ENCODE data around the gene SCNM1. TPM values are rescaled to one million over a fixed set of nuclear protein-coding genes. Genes with fewer than 3 reads are reported as not detected.

Gene SCNM1
- total RNA-seq, 4 donors from 2014 or later = 11.2 to 39.3 (median 21.4) TPM

DNA sequence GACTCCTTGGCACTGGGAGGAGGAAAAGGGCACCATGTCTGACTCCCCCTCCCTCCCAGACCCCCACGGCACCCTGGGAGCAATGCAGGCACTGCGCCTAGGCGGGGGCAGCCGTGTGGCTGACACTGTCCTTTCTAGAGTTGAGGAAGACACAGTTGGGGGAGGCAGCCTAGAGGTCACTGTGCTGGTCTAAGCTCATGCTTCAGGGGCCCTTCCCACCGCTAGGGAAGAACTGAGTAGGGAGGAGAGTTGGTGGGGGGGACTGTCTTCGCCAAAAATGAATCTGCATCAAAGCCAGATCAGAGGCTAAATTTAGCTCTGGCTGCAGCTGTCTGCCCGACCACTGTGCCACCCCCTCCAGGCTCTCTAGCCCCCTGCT, 22.9 kb upstream of the SCNM1 start:
- intact Hi-C loops (cut with DNase I) = no loop called here
- H3K4me1 ChIP-seq = peaks cover 41 to 54% (median 49%) of the 10 kb centered on the region in 4 donors
- H3K4me3 ChIP-seq = no peak overlapping the region
- H3K27ac ChIP-seq (replicated peaks in 1 of 4) = peak overlapping the region in 3 of 4 donors; percentile 13 to 89 (median 87)
- H3K9me3 ChIP-seq = no peaks in the 10 kb centered on the region
- no peaks in the 10 kb centered on the region for H3K27me3 ChIP-seq
- TF ChIP-seq EP300 (IDR thresholded peaks at IDR 0.05) (no peak), POLR2AphosphoS5 (IDR thresholded peaks at IDR 0.05) (no peak), POLR2A (IDR thresholded peaks at IDR 0.05; ENCODE audit: low read depth) (no peak)
- TF ChIP-seq, protein P1, sequence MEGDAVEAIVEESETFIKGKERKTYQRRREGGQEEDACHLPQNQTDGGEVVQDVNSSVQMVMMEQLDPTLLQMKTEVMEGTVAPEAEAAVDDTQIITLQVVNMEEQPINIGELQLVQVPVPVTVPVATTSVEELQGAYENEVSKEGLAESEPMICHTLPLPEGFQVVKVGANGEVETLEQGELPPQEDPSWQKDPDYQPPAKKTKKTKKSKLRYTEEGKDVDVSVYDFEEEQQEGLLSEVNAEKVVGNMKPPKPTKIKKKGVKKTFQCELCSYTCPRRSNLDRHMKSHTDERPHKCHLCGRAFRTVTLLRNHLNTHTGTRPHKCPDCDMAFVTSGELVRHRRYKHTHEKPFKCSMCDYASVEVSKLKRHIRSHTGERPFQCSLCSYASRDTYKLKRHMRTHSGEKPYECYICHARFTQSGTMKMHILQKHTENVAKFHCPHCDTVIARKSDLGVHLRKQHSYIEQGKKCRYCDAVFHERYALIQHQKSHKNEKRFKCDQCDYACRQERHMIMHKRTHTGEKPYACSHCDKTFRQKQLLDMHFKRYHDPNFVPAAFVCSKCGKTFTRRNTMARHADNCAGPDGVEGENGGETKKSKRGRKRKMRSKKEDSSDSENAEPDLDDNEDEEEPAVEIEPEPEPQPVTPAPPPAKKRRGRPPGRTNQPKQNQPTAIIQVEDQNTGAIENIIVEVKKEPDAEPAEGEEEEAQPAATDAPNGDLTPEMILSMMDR (IDR thresholded peaks at IDR 0.05) = no peak
- no peak for DNase-seq (ENCODE audit: extremely low spot score)
- H3K36me3 ChIP-seq = peaks cover 3 to 27% (median 18%) of the 10 kb centered on the region in 4 donors
- WGBS = 58% methylated on average over 7 of the region's 7 CpGs

DNA sequence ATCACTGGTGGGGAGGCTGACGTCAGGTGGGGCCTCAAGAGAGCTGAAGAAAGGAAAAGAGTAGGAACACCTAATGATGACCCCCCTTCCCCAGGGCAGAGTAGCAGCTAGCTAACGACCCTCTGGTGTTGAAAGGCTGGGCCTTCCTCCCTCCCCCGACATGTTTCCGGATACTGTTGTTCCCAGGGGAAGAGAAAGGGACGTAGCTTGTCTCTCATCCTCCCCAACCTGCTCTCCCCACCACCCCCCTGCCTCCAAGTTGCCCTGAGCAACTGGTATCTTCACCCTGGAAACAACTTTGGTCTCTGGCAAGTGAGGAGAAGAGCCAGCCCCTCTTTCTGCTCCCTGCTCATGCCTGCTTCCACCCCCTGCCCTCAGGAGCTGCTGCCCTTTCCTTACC, 22.0 kb upstream of the SCNM1 start:
- Histone ChIP-seq H3K4me3 (no peak overlapping the region), H3K27me3 (no peaks in the 10 kb centered on the region), H3K36me3 (peaks cover 3 to 19% (median 11%) of the 10 kb centered on the region in 4 donors), H3K27ac (replicated peaks in 1 of 4) (peak overlapping the region; percentile 15 to 89 (median 60)), H3K4me1 (peaks cover 41 to 54% (median 49%) of the 10 kb centered on the region in 4 donors), H3K9me3 (no peaks in the 10 kb centered on the region)
- no peak for TF ChIP-seq POLR2A (IDR thresholded peaks at IDR 0.05; ENCODE audit: low read depth)
- no peak for TF ChIP-seq EP300 (IDR thresholded peaks at IDR 0.05)
- TF ChIP-seq, protein P1 (IDR thresholded peaks at IDR 0.05) = no peak
- no peak for TF ChIP-seq POLR2AphosphoS5 (IDR thresholded peaks at IDR 0.05)
- WGBS = 51% methylated on average over 5 of the region's 5 CpGs
- no peak for DNase-seq (ENCODE audit: extremely low spot score)
- intact Hi-C loops (cut with DNase I) = no loop called here

DNA sequence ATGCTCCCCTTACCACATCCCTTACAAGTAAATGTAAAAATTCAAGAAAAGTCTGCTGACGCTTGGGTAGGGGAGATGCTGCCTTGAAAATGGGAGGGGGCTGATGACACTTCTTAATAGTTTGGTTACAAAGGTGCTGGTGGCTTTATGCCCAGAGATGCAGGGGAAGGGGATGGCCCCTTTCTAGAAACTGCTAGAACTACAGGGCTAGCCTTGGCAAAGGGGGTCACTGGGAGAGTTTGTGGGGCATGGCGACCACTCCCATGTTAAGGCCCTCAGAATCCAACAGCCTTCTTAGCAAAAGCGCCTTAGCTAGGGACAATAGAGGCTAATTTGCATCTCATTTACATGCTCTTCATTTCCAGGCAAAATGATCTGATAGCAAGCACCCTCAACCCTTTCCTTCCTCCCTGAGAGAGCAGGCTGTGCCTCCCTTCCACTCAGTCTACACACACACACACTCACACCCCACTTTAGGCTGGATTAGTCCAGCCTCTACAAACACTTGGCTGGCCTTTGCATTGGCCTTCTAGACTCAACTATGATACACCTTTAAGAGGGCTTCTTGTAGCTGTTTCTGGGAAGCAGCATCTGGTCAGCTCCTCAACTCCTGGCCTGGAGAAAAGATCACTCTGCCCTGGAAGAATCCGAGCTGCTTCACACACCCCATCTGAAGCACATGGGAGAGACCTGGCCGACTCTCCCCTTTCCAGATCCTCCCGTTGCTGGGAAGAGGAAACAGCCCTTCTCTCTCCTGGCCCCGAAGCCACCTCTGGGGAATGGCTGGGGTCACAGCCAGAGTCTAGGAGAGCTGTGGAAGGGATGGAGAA, 21.3 kb upstream of the SCNM1 start:
- Histone ChIP-seq H3K9me3 (no peaks in the 10 kb centered on the region), H3K4me3 (peak overlapping the region; percentile 67 to 88 (median 72)), H3K27me3 (no peaks in the 10 kb centered on the region), H3K4me1 (peaks cover 41 to 54% (median 49%) of the 10 kb centered on the region in 4 donors), H3K36me3 (peaks cover 3 to 13% (median 4%) of the 10 kb centered on the region in 4 donors), H3K27ac (replicated peaks in 1 of 4) (peak overlapping the region; percentile 84 to 89 (median 87))
- intact Hi-C loops (cut with DNase I) = no loop called here
- TF ChIP-seq POLR2A (IDR thresholded peaks at IDR 0.05; ENCODE audit: low read depth) (no peak), EP300 (IDR thresholded peaks at IDR 0.05) (no peak), POLR2AphosphoS5 (IDR thresholded peaks at IDR 0.05) (no peak)
- TF ChIP-seq, protein P1 (IDR thresholded peaks at IDR 0.05) = no peak
- 72% methylated on average over 4 of the region's 7 CpGs for WGBS
- no peak for DNase-seq (ENCODE audit: extremely low spot score)

DNA sequence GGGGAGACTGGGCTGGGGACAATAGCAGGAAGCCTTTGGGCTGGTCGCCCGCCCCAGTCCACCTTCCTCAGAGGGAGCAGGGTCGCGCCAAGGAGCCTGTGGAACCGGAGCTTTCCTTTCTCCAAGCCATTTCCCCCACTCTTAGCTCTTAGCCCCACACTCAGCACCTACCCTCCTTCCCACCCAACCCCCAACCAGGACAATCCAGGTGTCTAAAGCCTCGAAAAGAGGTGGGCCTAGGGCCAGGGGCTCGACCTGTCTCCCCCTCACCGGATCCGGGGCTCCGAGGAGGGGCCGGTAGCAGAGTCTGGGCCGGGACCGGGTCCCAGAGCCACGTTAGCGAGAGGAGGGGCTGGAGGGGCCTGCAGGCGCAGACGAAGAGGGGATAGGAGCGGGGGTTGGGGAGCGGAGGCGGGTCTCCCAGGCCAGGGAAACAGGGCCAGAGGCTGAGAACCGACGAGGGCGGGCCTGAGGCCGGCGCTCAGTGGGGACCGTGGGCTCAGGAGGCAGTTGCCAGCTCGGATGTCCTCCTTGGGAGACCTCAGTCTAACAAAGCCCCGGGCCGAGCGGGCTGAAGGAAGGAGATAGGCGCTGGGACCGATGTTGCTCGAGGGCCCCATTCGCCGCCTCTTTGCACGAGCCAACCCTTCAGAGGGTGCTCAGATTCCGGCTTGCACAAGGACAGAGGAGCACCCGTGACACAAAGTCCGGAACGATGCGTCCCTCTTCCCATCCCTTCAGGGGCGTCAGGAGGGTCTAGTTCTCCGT, 20.5 kb upstream of the SCNM1 start:
- DNase-seq (ENCODE audit: extremely low spot score) = no peak
- Histone ChIP-seq H3K27ac (replicated peaks in 1 of 4) (peak overlapping the region; percentile 84 to 89 (median 87)), H3K27me3 (no peaks in the 10 kb centered on the region), H3K9me3 (no peaks in the 10 kb centered on the region), H3K36me3 (peaks cover 0 to 7% (median 2%) of the 10 kb centered on the region in 4 donors), H3K4me1 (peaks cover 41 to 54% (median 49%) of the 10 kb centered on the region in 4 donors), H3K4me3 (peak overlapping the region; percentile 67 to 88 (median 72))
- TF ChIP-seq POLR2AphosphoS5 (IDR thresholded peaks at IDR 0.05) = peak in 1 of 2 donors; percentile 9
- no peak for TF ChIP-seq EP300 (IDR thresholded peaks at IDR 0.05)
- TF ChIP-seq, protein P1 (IDR thresholded peaks at IDR 0.05) = no peak
- no peak for TF ChIP-seq POLR2A (IDR thresholded peaks at IDR 0.05; ENCODE audit: low read depth)
- WGBS = 6% methylated on average over 25 of the region's 43 CpGs
- intact Hi-C loops (cut with DNase I) = no loop called here

All from esophagus muscularis mucosa (tissue), 4 donors.